ENCODE results near the gene SGMS2.

SGMS2 gene

DNA sequence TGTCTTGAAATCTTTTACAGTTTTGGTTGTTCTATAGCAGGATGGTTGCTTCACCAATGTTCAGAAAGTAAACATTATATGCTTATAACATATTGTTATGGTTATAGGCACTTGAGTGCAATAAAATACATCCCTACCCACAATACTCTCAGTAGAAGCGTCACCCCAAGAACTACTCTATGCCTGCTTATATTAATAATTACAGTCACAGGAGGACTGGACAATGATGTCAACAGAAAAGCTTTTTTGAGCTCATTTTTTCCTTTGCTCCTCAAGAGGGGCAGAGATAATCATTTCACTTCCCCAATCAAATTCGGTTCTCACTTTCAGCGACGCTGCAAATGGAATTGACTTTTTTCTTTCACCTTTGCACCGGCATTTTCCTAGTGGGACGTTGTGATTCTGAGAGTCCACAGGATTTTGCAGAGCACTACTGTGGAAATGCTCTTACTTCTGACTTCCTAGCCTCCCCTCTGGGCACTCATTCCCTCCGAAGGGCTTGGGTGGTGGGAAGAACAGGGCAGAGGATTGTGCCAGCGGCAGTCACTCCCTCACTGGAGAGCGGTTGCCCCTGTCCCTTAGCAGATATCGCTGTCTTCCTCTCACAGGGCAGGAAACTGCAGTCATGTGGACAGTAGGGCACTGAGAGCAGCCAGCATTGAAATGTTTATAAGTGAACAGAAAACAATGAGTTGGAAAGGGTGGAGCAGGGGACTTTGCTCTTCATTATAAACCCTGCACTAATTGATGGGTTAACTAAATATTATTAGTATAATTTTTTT is 24.9 kb upstream of the SGMS2 start:
- DNase-seq (ENCODE audit: low spot score): no peak
- no peak for TF ChIP-seq CTCF (IDR thresholded peaks at IDR 0.05; ENCODE audit: extremely low read depth, missing control alignments)

DNA sequence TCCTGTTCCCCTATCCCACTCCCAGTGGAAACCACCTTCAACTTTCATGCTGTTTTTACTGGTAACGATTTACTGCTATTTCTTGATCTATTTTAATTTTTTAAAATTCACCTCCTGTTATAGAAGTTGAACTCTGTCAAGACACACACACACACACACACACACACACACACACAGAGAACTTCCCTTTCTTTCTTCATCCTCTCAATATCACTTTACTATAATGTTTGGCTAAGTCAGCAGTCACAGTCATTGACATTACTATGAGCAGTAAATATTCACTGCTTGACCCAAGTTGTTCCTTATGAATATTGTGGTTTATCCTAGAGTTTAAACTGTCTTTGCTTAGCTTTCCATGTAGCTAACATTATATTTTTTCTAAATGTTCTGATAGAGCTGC is 24.0 kb upstream of the SGMS2 start:
- no peak for TF ChIP-seq CTCF (IDR thresholded peaks at IDR 0.05; ENCODE audit: extremely low read depth, missing control alignments)
- DNase-seq (ENCODE audit: low spot score): no peak

- DNase-seq (ENCODE audit: low spot score): no peak
- no peak for TF ChIP-seq CTCF (IDR thresholded peaks at IDR 0.05; ENCODE audit: extremely low read depth, missing control alignments)
Observed at GRCh38 chr4:107801766-107802211, 22.9 kb upstream of the SGMS2 start.

- DNase-seq (ENCODE audit: low spot score): no peak
- no peak for TF ChIP-seq CTCF (IDR thresholded peaks at IDR 0.05; ENCODE audit: extremely low read depth, missing control alignments)
Observed at GRCh38 chr4:107804956-107805355, 19.8 kb upstream of the SGMS2 start.

DNA sequence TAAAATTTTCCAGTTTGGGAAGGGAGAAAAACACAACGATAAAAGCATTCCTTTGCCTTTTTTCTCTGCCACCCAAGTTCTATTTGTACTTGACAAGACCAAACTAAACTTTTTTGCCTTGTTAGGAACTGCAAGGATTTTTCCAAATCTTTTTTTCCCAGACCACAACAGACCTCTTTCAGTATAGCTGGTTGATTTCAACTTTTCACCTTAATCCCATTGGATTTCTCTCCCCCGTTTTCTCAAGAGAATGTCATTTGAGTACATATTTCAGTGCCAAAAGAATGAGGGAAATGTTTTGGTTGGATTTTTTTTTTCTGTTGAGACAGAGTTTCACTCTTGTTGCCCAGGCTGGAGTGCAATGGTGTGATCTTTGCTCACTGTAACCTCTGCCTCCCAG is 18.5 kb upstream of the SGMS2 start:
- no peak for TF ChIP-seq CTCF (IDR thresholded peaks at IDR 0.05; ENCODE audit: extremely low read depth, missing control alignments)
- no peak for DNase-seq (ENCODE audit: low spot score)

DNA sequence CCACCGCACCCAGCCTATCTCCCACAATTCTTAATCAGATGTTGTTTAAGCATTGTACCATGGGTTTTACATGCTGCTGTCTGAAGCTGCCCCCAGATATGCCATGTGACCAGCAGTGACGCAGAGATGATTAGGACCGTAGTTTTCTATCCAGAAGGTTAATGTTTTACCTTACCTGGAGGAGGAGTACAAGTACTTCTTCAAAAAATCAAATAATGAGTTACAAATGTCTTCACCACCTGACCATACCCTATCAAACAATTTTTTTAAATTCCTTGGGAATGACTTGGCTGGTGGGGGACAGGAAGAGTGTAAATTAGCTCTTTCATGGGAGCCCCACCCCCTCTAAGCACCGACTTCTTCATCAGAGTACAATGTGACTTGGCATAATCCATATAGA is 16.2 kb upstream of the SGMS2 start:
- no peak for DNase-seq (ENCODE audit: low spot score)

More for the DNA sequence above, 16.2 kb upstream of the SGMS2 start:
- no peak for TF ChIP-seq CTCF (IDR thresholded peaks at IDR 0.05; ENCODE audit: extremely low read depth, missing control alignments)
